ENCODE measurements around the gene TRIM48.
A peak's percentile ranks its signal among the peaks of the same experiment; 100 is the strongest.
"Not testable (repeated sequence)": the region's sequence is repeated elsewhere in the genome, so short reads cannot be mapped to it uniquely, and the experiment has no call there.

Gene TRIM48

GRCh38 chr11:55261855-55262254 lies at the start of gene TRIM48:
TRIM48 (plus strand) TSS chr11:55262155; CDS start chr11:55262268, 113 bp downstream.
- intact Hi-C loops (cut with DNase I); DNase-seq: not testable (repeated sequence)

GRCh38 chr11:55238316-55238715 lies 23.6 kb upstream of the TRIM48 start:
- peak in 1 of 42 donors; percentile 1 for DNase-seq
- intact Hi-C loops (cut with DNase I), result not testable (repeated sequence)

GRCh38 chr11:55263081-55263480 lies 1.1 kb downstream of the TRIM48 start:
- DNase-seq, result no peak
- intact Hi-C loops (cut with DNase I), result no loop called here
